OCI-LY3 (cell line): ENCODE measurements around the gene IKBKG.
A peak's percentile ranks its signal among the peaks of the same experiment; 100 is the strongest.
"Not testable (repeated sequence)": the region's sequence is repeated elsewhere in the genome, so short reads cannot be mapped to it uniquely, and the experiment has no call there.

Experiments used
- H2AFZ ChIP-seq: fragments of 200-600, 300-600 bp; shearing (Covaris generic); 2 replicates; pipeline ENCODE4 v1.6.0; 2014; ENCODE audit warnings: antibody characterized with exemption, low read depth, low read length
- H3K27ac ChIP-seq: fragments of 200-600, 300-600 bp; sonication (generic); 2 replicates; pipeline ENCODE4 v1.5.1; 2014; ENCODE audit warnings: mild to moderate bottlenecking, low read length, moderate library complexity, mixed read lengths
- H3K27me3 ChIP-seq: fragments of 200-600, 300-600 bp; sonication (generic); 2 replicates; pipeline ENCODE4 v1.6.1; 2014; ENCODE audit warnings: low read depth, low read length, mixed read lengths
- H3K36me3 ChIP-seq: fragments of 200-600, 300-600 bp; sonication (generic); replicated peaks from 2 replicates; pipeline ENCODE3; 2014; ENCODE audit warnings: low read depth, low read length, mixed read lengths
- H3K4me1 ChIP-seq: fragments of 300-600, 200-600 bp; sonication (generic); 2 replicates; pipeline ENCODE4 v1.6.1; 2014; ENCODE audit warnings: low read length, mixed read lengths
- H3K4me2 ChIP-seq: fragments of 200-600, 300-600 bp; sonication (generic); 2 replicates; pipeline ENCODE4 v1.6.1; 2014; ENCODE audit warnings: low read length, mixed read lengths
- H3K4me3 ChIP-seq: fragments of 300-600, 200-600 bp; sonication (generic); 2 replicates; pipeline ENCODE4 v1.5.1; 2014; ENCODE audit warnings: antibody characterized with exemption, mild to moderate bottlenecking, low read length, moderate library complexity
- H3K79me2 ChIP-seq: fragments of 300-600, 200-600 bp; shearing (Covaris generic); 2 replicates; pipeline ENCODE4 v1.6.1; 2014; ENCODE audit warnings: mild to moderate bottlenecking, low read length, mixed read lengths
- H3K9ac ChIP-seq: fragments of 300-600, 200-600 bp; shearing (Covaris generic); 2 replicates; pipeline ENCODE4 v1.6.0; 2014; ENCODE audit warnings: mild to moderate bottlenecking, low read length, moderate library complexity
- H3K9me3 ChIP-seq: fragments of 200-600, 300-600 bp; shearing (Covaris generic); 2 replicates; pipeline ENCODE4 v1.6.1; 2014; ENCODE audit warnings: low read length, mixed read lengths; ENCODE audit not compliant: insufficient read depth
- H4K20me1 ChIP-seq: fragments of 200-600, 300-600 bp; sonication (generic); 2 replicates; pipeline ENCODE4 v1.6.1; 2016; ENCODE audit warnings: low read length, mixed read lengths; ENCODE audit not compliant: insufficient read depth
- EZH2phosphoT487 ChIP-seq: fragments of 200-600 bp; shearing (Covaris generic); IDR thresholded peaks from 2 replicates; pipeline ENCODE4 v1.6.1; 2018; ENCODE audit warnings: antibody characterized with exemption, mixed run types, low read depth
- TF ChIP-seq, protein P1 (sequence below): fragments of 200-600, 300-600 bp; sonication (generic); IDR thresholded peaks from 2 replicates; pipeline ENCODE4 v1.5.1; 2014; ENCODE audit warnings: antibody characterized with exemption, low read length, low read depth

The IKBKG gene

DNA sequence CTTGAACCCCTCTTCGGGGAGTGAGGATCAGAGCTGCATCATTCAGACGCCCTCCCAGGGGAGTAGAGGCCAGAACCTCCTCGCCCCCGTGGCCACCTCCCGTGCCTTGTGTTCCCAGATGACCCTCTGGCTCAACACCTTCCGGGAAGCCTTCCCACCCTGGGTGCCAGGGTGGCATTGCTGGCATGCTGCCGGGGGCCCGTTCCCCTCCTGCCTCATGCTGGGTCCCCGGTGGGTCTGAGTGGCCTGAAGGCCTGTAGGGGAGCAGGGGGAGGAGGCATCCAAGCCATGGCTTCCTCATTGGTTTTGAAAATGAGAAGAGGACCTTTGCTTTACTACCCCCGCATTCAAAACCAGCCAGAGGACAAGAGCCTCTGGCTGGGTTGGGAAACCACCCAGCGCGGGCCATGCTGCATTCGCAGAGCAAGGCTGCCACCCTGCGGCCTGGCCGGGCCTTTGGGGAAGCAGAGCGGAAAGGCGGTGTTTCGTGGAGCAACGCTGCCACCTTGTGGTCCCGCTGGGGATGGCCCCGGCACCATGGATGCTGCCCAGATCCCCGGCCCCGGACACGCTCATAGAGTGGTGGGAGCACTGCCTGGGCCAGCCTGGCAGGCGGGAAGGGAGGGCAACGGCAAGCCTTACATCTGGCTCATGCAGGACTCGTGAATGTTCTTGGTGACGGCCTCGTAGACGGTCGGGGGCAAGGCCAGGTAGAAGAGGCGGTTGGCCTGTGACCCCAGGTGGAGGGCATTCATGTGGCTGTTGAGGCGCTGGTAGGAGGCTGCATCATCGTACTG, 12.7 kb upstream of the IKBKG start:
- Histone ChIP-seq H3K36me3 (peaks cover 5% of the 10 kb centered on the region), H3K79me2 (no peaks in the 10 kb centered on the region), H3K9ac (peak overlapping the region; percentile 39; the same call in 1 of the 2 replicates), H3K27me3 (no peaks in the 10 kb centered on the region), H3K27ac (peak overlapping the region; percentile 56), H3K4me2 (peak overlapping the region; percentile 49), H3K4me3 (no peak overlapping the region), H3K9me3 (no peaks in the 10 kb centered on the region), H4K20me1 (no peaks in the 10 kb centered on the region), H3K4me1 (peaks cover 6% of the 10 kb centered on the region), H2AFZ (no peak overlapping the region)
- TF ChIP-seq EZH2phosphoT487 = no peak
- TF ChIP-seq, protein P1, sequence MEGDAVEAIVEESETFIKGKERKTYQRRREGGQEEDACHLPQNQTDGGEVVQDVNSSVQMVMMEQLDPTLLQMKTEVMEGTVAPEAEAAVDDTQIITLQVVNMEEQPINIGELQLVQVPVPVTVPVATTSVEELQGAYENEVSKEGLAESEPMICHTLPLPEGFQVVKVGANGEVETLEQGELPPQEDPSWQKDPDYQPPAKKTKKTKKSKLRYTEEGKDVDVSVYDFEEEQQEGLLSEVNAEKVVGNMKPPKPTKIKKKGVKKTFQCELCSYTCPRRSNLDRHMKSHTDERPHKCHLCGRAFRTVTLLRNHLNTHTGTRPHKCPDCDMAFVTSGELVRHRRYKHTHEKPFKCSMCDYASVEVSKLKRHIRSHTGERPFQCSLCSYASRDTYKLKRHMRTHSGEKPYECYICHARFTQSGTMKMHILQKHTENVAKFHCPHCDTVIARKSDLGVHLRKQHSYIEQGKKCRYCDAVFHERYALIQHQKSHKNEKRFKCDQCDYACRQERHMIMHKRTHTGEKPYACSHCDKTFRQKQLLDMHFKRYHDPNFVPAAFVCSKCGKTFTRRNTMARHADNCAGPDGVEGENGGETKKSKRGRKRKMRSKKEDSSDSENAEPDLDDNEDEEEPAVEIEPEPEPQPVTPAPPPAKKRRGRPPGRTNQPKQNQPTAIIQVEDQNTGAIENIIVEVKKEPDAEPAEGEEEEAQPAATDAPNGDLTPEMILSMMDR = peak; percentile 95

DNA sequence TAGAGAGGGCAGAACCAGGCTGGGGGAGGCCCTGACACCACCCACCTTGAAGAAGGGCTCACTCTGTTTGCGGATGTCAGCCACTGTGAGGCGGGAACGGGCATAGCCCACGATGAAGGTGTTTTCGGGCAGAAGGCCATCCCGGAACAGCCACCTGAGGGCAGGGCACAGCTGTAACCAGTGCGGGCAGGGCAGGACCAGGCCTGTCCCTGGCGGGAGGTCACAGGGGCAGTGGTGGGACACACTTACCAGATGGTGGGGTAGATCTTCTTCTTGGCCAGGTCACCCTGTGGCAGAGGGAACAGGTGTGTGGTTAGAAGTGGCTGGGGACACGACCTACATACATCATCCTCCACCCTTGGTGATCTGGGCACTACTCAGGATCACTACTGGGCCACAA, 11.5 kb upstream of the IKBKG start:
- Histone ChIP-seq H2AFZ (no peak overlapping the region), H3K9me3 (no peaks in the 10 kb centered on the region), H4K20me1 (no peaks in the 10 kb centered on the region), H3K4me1 (peaks cover 6% of the 10 kb centered on the region), H3K4me2 (no peak overlapping the region), H3K79me2 (no peaks in the 10 kb centered on the region), H3K27me3 (no peaks in the 10 kb centered on the region), H3K36me3 (peaks cover 5% of the 10 kb centered on the region), H3K9ac (no peak overlapping the region), H3K4me3 (no peak overlapping the region), H3K27ac (no peak overlapping the region)
- TF ChIP-seq, protein P1 = no peak

DNA sequence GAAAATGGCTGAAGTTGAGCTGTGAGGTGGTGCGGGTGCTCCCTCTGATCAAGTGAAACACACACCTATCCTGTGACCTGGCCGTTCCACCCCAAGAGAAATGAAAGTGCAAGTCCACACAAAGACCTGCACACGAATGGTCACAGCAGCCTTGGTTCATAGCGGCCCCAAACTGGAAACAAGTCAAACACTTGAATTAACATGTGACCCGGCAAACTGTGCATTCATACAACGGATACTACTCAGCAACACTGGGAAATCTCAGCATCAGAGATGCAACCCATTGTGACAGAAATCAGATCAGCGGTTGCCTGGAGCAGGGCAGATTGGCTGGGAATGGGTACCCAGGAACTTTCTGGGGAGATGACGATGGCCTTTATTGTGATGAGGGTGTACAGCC, 8.3 kb upstream of the IKBKG start:
- peaks cover 2% of the 10 kb centered on the region for H3K36me3 ChIP-seq
- TF ChIP-seq, protein P1 = no peak
- TF ChIP-seq EZH2phosphoT487 = no peak
- no peaks in the 10 kb centered on the region for H3K79me2 ChIP-seq
- no peaks in the 10 kb centered on the region for H4K20me1 ChIP-seq
- H3K9me3 ChIP-seq = no peaks in the 10 kb centered on the region
- H3K27ac ChIP-seq = no peak overlapping the region
- H3K4me3 ChIP-seq = no peak overlapping the region
- no peak overlapping the region for H3K4me2 ChIP-seq
- H3K4me1 ChIP-seq = peaks cover 6% of the 10 kb centered on the region
- H2AFZ ChIP-seq = no peak overlapping the region
- H3K27me3 ChIP-seq = no peaks in the 10 kb centered on the region
- no peak overlapping the region for H3K9ac ChIP-seq

DNA sequence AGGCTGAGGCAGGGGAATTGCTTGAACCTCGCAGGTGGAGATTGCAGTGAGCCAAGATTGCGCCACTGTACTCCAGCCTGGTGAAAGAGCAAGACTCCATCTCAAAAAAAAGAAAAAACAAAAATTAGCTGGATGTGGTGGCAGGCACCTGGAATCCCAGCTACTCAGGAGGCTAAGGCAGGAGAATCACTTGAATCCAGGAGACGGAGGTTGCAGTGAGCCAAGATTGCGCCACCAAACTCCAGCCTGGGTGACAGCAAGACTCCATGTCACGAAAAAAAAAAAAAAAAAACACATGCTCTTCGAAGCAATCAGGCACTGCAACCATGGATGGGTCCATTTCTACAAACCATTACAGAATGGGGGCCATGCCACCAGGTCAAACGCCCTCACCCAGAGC, 7.1 kb upstream of the IKBKG start:
- H3K27me3 ChIP-seq, H3K79me2 ChIP-seq, H3K4me2 ChIP-seq, H4K20me1 ChIP-seq, H3K9ac ChIP-seq, H3K9me3 ChIP-seq, H3K36me3 ChIP-seq, H3K27ac ChIP-seq, H3K4me1 ChIP-seq, H3K4me3 ChIP-seq, H2AFZ ChIP-seq: not testable (repeated sequence)
